HG03039 (cell line): Measurements from ENCODE around the gene SPEG.

Experiments used
- ATAC-seq: cut with Tn5 transposase; IDR thresholded peaks from one replicate; pipeline ENCODE4 v1.9.1; 2021; ENCODE audit warnings: mild to moderate bottlenecking, moderate library complexity; ENCODE audit not compliant: unreplicated experiment

Gene SPEG

DNA sequence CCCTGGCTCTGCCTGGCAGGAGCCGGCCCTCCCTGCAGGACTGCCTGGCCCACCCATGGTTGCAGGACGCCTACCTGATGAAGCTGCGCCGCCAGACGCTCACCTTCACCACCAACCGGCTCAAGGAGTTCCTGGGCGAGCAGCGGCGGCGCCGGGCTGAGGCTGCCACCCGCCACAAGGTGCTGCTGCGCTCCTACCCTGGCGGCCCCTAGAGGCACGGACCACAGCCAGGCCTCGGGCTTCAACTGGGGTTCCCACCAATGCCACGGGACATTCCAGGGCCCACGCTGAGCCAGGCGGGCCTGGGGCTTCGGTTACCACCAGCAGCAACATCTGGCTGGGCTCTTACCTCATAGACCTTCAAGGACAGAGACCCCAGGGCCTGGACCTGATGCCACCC lies 57.9 kb downstream of the SPEG start:
- no peak for ATAC-seq

DNA sequence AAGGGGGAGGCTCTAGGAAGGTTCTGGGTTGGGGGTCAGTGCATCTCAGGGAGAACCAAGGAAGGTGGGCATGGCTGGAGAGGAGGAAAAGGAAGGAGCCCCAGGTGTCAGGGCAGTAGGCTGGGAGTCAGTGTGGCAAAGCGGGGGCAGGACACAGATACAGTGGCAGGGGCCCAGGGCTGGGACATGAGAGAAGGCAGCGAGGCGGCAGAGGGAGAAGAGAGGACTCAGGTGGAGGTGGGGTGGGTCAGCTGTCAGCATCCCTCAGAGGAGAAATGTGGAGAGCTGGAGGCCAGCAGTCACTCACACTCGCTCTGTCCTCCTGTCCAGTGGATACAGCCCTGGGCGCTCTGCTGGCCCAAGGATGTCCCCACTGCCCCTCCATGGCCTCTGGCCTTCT lies 58.4 kb downstream of the SPEG start:
- ATAC-seq: no peak

DNA sequence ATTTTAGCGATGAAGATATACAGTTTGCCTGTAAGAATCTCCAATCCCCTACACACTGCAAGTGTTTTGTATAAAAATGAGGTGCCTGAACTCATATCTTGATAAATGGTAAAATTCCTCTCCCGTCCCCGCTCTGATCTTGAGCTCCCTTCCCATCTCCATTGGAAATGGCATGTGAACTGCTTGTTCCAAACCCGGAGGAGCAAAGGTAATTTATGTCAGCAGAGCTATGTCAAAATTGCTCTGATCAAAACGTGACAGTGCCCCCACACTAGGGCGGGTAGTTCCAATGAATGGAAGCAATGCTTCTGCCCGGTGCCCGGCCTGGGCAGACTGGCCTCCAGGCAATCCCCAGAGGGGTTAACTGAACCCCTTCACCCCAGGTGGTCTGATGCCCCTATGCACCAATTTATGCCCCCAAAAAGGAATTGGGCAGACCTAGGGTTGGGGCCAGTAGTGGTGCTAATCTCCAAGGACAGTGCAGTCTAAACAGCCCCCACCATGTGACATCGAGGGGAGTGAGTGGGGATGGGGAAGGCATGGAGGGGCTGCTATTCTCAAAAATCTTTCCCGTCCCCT lies 60.4 kb downstream of the SPEG start:
- ATAC-seq: no peak

DNA sequence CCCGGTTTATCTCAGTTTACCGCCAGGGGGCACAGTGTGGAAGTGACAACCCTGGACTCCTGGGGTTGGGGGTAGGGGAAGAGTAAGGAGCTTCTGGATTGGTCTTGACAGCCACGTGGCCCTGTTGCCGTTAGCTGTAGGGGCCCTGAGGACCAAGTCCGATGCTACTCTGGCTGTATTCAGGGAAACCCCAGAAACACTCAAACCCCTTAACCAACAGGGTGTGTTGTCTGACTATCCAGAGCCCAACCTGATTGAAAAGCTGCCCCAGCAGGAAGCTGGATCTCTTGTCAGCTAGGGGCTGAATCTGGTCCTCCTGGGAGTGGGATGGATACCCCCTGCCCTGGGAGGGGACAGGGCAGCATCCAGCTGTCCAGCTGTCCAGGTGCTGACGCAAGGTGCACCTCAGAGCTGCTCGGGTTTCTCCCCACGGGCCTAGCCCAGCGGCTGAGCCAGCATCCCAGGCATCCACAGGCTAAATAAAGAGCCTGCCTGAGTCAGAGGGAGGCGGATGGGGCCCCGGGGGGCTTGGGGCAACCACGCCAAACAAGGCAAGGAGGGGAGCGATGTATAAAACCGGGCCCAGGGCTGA lies 61.0 kb downstream of the SPEG start:
- no peak for ATAC-seq

DNA sequence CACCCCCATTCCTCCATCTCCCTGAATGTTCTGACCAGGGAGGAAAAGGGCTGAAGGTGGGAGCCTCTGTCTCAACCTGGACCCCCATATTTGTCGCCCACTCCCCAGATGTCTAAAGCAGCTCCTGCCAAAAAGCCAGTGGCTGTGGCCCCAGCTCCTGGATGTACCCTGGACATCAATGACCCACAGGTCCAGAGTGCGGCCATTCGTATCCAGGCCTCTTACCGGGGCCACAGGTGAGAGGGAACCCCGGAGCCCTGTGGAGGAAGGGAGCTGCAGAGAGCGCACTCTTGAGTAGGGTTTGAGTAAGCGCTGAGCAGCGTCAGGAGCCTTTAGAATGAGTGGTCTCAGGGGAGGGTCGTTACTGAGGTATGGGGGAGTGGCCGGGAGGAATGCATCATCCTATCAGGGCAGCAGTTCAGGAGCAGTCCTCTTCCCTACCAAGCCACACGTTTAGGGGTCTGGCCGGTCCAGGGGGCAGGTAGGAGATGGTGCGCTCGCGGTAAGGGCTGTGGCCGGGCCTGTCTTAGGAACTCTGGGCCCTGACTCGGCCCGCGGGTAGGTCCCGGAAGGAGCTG lies 61.7 kb downstream of the SPEG start:
- ATAC-seq: no peak

DNA sequence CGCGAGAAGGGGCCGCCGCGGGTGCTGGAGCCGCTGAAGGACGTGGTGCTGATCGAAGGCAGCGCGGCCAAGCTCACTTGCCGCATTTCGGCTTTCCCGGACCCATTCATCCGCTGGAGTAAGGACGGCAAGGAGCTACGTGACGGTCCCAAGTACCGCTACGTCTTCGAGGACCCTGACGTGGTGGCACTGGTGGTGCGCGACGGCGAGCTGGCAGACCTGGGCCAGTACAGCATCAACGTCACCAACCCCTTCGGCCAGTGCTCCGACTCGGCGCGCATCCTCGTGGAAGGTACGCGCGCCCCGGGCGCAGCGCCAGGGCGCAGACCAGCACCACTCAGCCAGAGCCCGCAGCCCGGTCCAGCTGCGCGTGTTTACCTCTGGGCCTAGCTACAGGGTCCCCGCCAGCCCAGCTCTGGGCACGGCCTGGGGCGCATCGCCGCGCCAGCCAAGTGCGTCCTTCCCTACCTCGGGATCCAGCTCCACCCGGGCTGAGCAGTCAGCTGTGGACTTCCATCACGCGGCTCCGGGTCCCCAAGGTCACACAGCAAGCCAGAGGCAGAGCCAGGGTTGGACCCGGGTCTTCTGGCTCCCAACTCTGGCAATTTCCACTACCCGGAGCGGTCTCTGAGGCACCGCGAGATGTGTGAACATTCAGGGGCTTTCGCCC lies 62.3 kb downstream of the SPEG start:
- no peak for ATAC-seq

DNA sequence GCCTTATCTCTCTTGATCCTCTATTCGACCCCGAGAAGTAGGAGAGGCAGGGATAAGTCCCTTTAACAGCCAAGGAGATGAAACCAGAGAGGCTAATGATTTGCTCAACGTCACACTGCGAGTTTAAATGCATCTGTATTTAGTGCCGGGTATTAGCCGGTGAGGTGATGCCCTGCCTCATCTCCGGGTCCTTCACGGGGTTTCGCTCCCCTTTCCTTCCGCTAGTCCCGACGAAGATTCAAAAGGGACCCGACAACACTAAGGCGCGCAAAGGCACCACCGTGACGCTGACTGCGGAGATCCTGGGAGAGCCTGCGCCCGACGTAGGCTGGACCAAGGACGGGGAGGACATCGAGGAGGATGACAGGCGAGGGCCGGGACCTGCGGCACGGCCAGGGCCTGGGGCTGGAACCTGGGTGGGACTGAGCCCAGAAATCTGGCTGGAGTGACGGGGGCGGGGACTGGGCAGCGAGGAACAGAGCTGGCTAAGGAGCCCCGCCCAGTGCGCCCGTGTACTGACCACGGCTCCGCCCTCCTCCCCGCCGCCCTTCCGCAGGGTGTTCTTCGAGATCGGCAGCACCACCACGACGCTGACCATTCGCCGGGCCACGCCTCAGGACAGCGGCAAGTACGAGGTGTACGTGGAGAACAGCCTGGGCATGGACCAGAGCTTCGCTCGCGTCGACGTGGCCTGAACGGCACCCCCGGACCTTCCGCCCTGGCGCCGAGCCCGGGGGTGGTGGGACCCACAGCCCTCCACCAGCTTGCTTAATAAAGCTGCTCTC lies 63.0 kb downstream of the SPEG start:
- ATAC-seq: peak; percentile 22

DNA sequence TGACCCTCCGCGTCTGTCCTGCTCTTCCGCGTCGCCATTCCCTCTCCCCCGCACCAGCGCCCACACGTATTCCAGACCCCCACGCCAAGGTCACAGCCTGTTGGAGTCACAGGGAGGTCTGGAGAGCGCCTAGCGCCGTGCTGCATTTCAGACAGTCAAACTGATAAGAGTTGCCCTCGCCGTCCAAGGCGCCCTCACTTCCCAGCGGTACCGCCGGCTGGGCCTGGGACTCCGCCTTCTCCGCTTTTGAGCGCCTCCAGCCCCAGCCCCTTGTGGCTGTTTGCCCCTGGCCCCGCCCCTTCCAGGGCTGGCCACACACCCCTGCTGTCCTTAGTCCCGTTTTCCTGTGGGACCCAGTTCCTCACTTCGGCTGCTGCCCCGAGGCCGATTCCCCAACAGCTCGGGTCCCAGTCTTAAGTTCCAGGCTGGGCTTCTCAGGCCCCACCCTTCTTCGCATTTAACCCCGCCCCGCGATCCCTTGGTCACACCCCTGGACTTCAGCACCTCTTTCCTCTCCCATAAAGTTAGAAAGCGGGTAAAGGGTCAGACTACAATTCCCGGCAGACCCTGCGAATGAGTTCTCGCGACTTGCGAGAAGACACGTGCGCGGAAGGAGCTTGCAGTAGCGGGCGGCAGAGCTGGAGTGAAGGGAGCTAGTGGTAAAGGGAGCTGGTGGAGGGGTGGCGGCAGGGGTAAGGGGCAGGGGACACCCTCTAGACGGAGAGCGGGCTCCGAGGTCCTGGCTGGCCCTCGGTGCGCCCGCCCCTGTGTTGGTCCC lies 63.8 kb downstream of the SPEG start, which contains the start of gene GMPPA:
Gene GMPPA, plus strand, starts transcription at position 612 of the 778 bp plus-strand sequence. CDS start 1,085 bp downstream, outside the sequence.
- ATAC-seq: peak; percentile 88

DNA sequence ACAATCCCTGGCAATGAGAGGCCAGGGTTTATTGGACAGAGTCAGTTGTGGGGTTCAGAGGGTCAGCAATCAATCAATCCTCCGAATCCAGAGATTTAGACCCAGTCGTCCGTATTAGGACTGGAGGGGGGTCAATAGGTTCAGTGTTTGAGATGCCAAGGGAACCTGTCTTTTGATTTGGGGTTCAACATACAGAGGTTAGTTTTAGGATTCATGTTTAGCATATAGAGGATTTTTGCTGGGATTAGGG lies 64.3 kb downstream of the SPEG start:
- ATAC-seq: no peak

DNA sequence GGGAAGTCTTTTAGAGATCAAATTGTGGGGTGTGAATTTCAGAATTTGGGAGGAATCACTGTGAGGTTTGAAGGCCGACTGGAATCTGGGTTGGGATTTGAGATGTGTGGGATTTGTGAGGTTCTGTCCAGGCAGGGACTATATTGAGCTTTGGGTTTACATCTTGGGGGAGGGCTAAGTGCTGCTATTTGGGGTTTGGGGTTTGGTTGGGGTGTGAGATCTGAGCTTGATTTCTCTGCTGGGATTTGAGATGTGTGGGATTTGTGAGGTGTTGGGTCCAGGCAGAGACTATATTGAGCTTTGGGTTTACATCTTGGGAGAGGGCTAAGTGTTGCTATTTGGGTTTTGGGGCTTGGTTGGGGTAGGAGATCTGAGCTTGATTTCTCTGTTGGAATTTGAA lies 64.9 kb downstream of the SPEG start:
- no peak for ATAC-seq

DNA sequence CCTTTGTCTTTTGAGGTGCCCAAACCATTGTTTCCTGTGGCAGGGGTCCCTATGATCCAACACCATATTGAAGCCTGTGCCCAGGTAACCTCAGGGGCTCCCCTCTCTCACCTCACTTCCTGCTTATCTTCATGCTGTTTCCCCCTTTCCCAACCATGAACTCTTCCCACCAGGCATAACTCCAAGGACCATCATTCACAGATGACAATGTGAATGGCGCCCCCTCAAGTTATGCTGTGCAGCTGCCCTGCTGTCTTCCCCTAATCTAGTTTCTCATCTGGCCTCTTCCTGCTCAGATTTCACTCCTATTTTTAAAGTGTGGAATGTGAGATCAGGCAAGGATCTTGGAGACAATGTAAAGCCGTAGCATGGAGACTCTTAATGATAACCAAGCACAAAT lies 65.5 kb downstream of the SPEG start:
- no peak for ATAC-seq

DNA sequence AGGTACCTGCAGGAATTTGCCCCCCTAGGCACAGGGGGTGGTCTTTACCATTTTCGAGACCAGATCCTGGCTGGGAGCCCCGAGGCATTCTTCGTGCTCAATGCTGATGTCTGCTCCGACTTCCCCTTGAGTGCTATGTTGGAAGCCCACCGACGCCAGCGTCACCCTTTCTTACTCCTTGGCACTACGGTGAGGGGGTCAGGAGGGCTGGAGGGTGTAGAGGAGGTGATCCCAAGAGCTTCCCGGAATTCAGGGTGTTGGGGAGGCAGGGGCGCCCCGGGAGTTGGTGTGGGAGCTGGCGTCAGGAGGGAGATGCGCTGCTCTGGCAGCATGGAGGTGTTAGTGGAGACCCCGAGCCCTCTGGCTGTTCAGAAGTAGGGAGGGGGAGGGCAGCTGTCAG lies 67.2 kb downstream of the SPEG start:
- ATAC-seq: no peak

DNA sequence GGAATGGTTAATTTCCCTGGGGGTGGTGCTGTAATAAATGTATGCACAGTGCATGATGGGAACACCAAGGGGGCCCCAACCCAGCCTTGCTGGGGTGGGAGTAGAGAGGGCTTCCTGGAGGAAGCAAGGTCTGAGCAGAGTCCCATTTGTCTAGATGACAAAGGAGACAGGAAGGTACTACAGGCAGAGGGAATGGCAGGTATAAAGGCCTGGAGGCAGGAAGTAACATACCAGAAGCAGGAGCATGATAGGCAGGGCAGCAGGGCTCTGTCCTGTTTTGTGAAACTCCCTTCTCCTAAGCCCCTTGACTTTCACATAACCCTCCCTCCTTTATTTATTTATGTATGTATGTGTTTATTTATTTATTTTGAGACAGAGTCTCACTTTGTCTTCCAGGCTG lies 68.0 kb downstream of the SPEG start:
- ATAC-seq: no peak

DNA sequence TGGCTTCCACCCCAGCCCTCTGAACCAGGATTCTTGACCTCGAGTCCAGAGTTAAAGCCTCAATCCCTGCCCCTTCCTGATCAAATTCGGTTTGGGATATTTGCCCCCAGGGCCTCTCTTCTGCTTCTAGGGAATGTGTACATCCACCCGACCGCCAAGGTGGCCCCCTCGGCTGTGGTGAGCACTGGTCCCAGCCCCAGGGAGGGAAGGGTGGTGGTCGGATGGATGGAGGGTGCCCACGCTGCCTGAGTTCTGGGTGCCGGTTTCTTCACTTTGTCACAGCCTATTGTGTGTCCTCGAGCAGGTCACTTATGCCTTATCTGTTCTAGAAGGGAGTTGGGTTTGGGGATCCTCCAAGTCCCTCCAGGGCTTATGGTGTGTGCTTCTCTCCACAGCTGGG lies 70.9 kb downstream of the SPEG start:
- no peak for ATAC-seq

DNA sequence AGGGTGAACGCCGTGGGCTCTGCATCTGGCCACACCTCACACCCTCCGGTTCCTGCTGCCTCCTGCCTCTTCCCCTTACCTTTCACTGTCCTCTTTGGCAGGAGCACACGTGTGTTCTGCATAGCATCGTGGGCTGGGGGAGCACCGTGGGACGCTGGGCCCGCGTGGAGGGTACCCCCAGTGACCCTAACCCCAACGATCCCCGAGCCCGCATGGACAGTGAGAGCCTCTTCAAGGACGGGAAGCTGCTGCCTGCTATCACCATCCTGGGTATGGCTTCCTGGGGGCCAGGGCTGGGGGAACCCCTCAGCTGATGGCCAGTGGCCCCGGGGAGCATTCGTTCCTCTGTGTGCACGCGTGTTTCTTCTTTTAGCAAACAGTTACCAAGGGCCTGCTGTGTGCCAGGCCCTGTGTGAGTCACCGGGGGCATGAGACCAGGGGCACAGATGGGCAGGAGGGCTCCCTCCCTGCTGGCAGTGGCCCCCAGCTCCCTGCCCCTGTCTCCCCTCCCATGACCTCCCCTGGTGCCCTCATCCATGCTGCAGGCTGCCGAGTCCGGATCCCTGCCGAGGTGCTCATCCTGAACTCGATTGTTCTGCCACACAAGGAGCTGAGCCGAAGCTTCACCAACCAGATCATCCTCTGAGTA lies 71.6 kb downstream of the SPEG start:
- ATAC-seq: no peak

DNA sequence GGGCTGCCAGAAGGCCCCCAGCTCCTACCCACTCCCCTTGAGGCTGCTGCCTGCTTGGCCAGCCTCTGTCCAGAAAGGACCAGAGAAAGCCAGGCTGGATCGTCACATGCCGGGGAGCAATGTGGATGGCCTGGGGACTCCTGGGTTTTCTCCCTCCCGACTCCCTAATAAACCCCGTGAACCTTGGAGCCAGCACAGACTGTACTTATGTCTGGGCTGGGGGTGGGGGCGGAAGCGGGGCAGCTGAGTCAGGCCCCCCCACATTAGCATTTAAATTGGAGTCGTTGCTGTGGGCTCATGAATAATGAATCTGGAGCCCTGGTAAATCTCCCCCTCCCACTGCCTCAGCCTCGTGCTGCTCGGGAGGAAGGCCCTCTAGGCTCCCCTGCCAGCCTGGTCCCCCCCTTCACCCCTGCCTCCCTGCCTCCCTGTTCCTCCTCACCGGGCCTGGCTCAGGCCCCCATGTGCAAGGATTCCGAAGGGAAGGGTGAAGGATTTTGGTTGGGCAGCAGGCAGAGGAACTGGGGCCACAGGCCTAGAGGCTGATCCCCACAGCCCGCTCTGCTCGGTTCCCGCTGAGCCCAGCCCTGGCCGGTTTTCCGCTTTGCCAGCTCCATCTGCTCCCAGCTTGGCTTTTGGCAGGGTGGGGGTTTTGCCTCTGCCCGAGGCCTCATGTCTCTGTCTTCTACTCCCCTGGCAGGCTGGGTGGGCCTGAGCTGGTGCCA lies 72.3 kb downstream of the SPEG start:
- ATAC-seq: no peak

DNA sequence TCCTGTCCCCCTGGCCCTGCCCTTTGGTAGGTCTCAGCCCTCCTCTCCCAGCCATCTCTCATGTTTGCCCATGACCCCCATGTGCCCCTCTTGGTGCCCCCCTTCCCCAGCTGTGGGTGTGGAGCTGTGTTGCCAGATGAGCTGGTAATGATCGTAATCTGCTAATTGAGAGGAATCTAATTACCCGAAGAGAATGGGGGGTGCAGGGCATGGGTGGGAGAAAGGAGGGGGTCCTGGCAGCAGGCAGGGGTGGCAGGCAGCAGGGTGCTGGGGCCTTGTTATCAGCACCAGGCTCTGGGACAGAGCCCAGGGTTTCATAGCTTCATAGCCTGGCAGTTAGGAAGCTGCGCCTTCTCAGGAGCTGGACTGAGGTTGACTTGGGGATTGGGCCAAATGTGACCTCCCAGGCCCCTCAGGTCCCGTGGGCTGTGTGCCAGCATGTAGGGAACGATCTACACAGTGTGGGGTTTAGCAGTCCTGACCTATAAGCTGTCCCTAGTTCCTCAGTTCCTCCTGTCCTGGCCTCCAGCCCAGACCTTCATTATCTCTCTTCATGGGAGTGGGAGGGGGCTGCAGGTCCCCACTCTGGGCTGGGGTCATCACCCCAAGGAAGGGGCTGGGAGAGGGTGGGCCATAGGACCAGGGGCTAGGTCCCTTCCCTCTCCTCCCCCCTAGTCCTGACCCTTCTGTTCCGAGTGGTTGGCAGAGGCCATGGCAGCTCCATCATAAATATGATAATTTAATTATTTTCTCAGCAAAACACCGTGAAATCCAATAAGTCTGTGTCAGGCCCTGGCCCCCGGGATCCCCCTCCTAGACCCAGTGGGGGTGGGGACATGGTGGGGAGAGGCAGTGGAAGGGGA lies 73.2 kb downstream of the SPEG start:
- ATAC-seq: no peak

DNA sequence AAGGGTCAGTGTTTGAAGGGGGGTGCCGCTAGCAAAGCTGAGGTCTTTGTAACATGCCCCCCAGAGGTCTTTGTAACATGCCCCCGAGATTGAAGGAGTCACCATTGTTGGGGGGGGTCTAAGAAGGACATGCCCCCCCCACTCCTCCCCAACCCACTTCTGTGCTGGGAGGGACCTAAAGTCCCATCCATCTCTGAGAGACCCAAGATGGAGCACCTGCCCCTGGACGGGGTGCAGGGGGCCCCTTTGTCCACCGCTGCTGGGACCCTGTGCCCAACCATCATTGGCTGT lies 73.7 kb downstream of the SPEG start:
- ATAC-seq: no peak
